Ishikawa (cell line): ENCODE results near the gene ANAPC2.

Experiments used
- CEBPB ChIP-seq: IDR thresholded peaks from 2 replicates; pipeline ENCODE4 v1.6.1; 2012
- CREB1 ChIP-seq: IDR thresholded peaks from 2 replicates; pipeline ENCODE4 v1.6.1; 2012; ENCODE audit warnings: low read depth
- EGR1 ChIP-seq: IDR thresholded peaks from 2 replicates; pipeline ENCODE4 v1.6.1; 2012
- EP300 ChIP-seq: IDR thresholded peaks from 2 replicates; pipeline ENCODE4 v1.6.1; 2012; ENCODE audit warnings: borderline replicate concordance
- FOXM1 ChIP-seq: IDR thresholded peaks from 2 replicates; pipeline ENCODE4 v1.6.1; 2012; ENCODE audit warnings: low read depth, borderline replicate concordance
- MAX ChIP-seq: IDR thresholded peaks from 2 replicates; pipeline ENCODE4 v1.6.1; 2012
- NFIC ChIP-seq: IDR thresholded peaks from 2 replicates; pipeline ENCODE4 v1.6.1; 2012
- RAD21 ChIP-seq: IDR thresholded peaks from 2 replicates; pipeline ENCODE4 v1.6.1; 2012; ENCODE audit warnings: low read depth
- REST ChIP-seq: IDR thresholded peaks from 2 replicates; pipeline ENCODE4 v1.6.1; 2012; ENCODE audit warnings: low read depth, mild to moderate bottlenecking
- TAF1 ChIP-seq: IDR thresholded peaks from 2 replicates; pipeline ENCODE4 v1.6.1; 2012; ENCODE audit warnings: low read depth, mild to moderate bottlenecking
- TCF12 ChIP-seq: IDR thresholded peaks from 2 replicates; pipeline ENCODE4 v1.6.1; 2012; ENCODE audit warnings: low read depth
- TEAD4 ChIP-seq: IDR thresholded peaks from 2 replicates; pipeline ENCODE4 v1.6.1; 2012
- USF1 ChIP-seq: IDR thresholded peaks from 2 replicates; pipeline ENCODE4 v1.6.1; 2012
- YY1 ChIP-seq: IDR thresholded peaks from 2 replicates; pipeline ENCODE4 v1.6.1; 2012; ENCODE audit warnings: low read depth
- ZBTB7A ChIP-seq: IDR thresholded peaks from 2 replicates; pipeline ENCODE4 v1.6.1; 2012; ENCODE audit warnings: low read depth

The ANAPC2 gene

GRCh38 chr9:137152844-137153405 lies 35.4 kb downstream of the ANAPC2 start:
- TF ChIP-seq TCF12 (no peak), FOXM1 (no peak)

- no peak for TF ChIP-seq CEBPB
- no peak for TF ChIP-seq NFIC
- no peak for TF ChIP-seq EP300
- no peak for TF ChIP-seq YY1
- TF ChIP-seq FOXM1: no peak
- no peak for TF ChIP-seq MAX
- TF ChIP-seq TEAD4: no peak
- TF ChIP-seq ZBTB7A: no peak
- no peak for TF ChIP-seq RAD21
- TF ChIP-seq USF1: no peak
- TF ChIP-seq REST: no peak
- TF ChIP-seq CREB1: no peak
- no peak for TF ChIP-seq EGR1
Measured at GRCh38 chr9:137150617-137151457, 37.5 kb downstream of the ANAPC2 start.

GRCh38 chr9:137149942-137150616 lies 38.3 kb downstream of the ANAPC2 start:
- no peak for TF ChIP-seq CREB1
- no peak for TF ChIP-seq TAF1
- no peak for TF ChIP-seq EGR1
- no peak for TF ChIP-seq TEAD4
- no peak for TF ChIP-seq REST
- no peak for TF ChIP-seq EP300
- TF ChIP-seq RAD21: no peak
- TF ChIP-seq USF1: no peak
- TF ChIP-seq TCF12: no peak
- no peak for TF ChIP-seq NFIC
- no peak for TF ChIP-seq YY1
- TF ChIP-seq MAX: no peak

GRCh38 chr9:137149363-137149762 lies 39.0 kb downstream of the ANAPC2 start:
- TF ChIP-seq REST: no peak
- TF ChIP-seq TCF12: no peak
- TF ChIP-seq CEBPB: no peak
- TF ChIP-seq YY1: no peak
- TF ChIP-seq NFIC: no peak
- TF ChIP-seq MAX: no peak
- no peak for TF ChIP-seq TEAD4
- no peak for TF ChIP-seq TAF1
- TF ChIP-seq RAD21: no peak
- TF ChIP-seq ZBTB7A: no peak
- TF ChIP-seq EGR1: no peak
- no peak for TF ChIP-seq EP300
- no peak for TF ChIP-seq USF1
- TF ChIP-seq FOXM1: no peak
- TF ChIP-seq CREB1: no peak
